ENCODE measurements around the gene HHAT. TPM values are rescaled to one million over a fixed set of nuclear protein-coding genes. Genes with fewer than 3 reads are reported as not detected.
A peak's percentile ranks its signal among the peaks of the same experiment; 100 is the strongest.

The HHAT gene
- total RNA-seq, 1 experiment from 2014 or later, result 4.6 TPM

GRCh38 chr1:210617293-210617692 lies 288.6 kb downstream of the HHAT start:
- Mint-ChIP-seq H3K9me3 (ENCODE audit: unreplicated experiment) (no peaks in the 10 kb centered on the region), H3K36me3 (ENCODE audit: insufficient read depth, unreplicated experiment) (no peaks in the 10 kb centered on the region)
- BruUV-seq (replicated peaks), result no TSS peak

GRCh38 chr1:210618369-210618768 lies 289.7 kb downstream of the HHAT start:
- BruUV-seq (replicated peaks), result no TSS peak
- no peaks in the 10 kb centered on the region for H3K27me3 Mint-ChIP-seq (ENCODE audit: insufficient read depth, unreplicated experiment)
- H3K36me3 Mint-ChIP-seq (ENCODE audit: insufficient read depth, unreplicated experiment), result no peaks in the 10 kb centered on the region
- CTCF ChIA-PET, result interaction anchor here (1.3 to 1.4 kb wide), 2 partner anchors 19 to 34 kb away, joined by 3 to 7 read pairs; no protein-coding TSS in a partner anchor
- peaks cover 7% of the 10 kb centered on the region for H3K4me1 Mint-ChIP-seq (ENCODE audit: insufficient read depth, unreplicated experiment)
- no peaks in the 10 kb centered on the region for H3K9me3 Mint-ChIP-seq (ENCODE audit: unreplicated experiment)
- TF ChIP-seq CTCF (IDR thresholded peaks at IDR 0.05; ENCODE audit: unreplicated experiment), result no peak
- POLR2A ChIA-PET, result no interaction called here
- H3K4me3 Mint-ChIP-seq (ENCODE audit: unreplicated experiment), result no peak overlapping the region
- intact Hi-C loops (cut with micrococcal nuclease), result no loop called here
- no peak for DNase-seq (ENCODE audit: unreplicated experiment)
- H3K27ac Mint-ChIP-seq (ENCODE audit: low read depth, unreplicated experiment), result no peak overlapping the region

More at GRCh38 chr1:210617293-210617692, 288.6 kb downstream of the HHAT start:
- TF ChIP-seq CTCF (IDR thresholded peaks at IDR 0.05; ENCODE audit: unreplicated experiment), result no peak
- intact Hi-C loops (cut with micrococcal nuclease), result no loop called here
- Mint-ChIP-seq H3K27me3 (ENCODE audit: insufficient read depth, unreplicated experiment) (no peaks in the 10 kb centered on the region), H3K27ac (ENCODE audit: low read depth, unreplicated experiment) (no peak overlapping the region), H3K4me3 (ENCODE audit: unreplicated experiment) (no peak overlapping the region), H3K4me1 (ENCODE audit: insufficient read depth, unreplicated experiment) (peaks cover 7% of the 10 kb centered on the region)
- DNase-seq (ENCODE audit: unreplicated experiment), result peak; percentile 20
- POLR2A ChIA-PET, result no interaction called here
- CTCF ChIA-PET, result interaction anchor here (0.6 to 1.4 kb wide), 6 partner anchors 12 to 871 kb away, joined by 3 to 7 read pairs (median 3); no protein-coding TSS in a partner anchor

GRCh38 chr1:210620867-210621488 lies 292.3 kb downstream of the HHAT start:
- POLR2A ChIA-PET, result no interaction called here
- H3K9me3 Mint-ChIP-seq (ENCODE audit: unreplicated experiment), result no peaks in the 10 kb centered on the region
- no peak for TF ChIP-seq CTCF (IDR thresholded peaks at IDR 0.05; ENCODE audit: unreplicated experiment)
- no TSS peak for BruUV-seq (replicated peaks)
- no peaks in the 10 kb centered on the region for H3K27me3 Mint-ChIP-seq (ENCODE audit: insufficient read depth, unreplicated experiment)
- H3K36me3 Mint-ChIP-seq (ENCODE audit: insufficient read depth, unreplicated experiment), result no peaks in the 10 kb centered on the region
- no peak overlapping the region for H3K4me3 Mint-ChIP-seq (ENCODE audit: unreplicated experiment)
- H3K4me1 Mint-ChIP-seq (ENCODE audit: insufficient read depth, unreplicated experiment), result peaks cover 7% of the 10 kb centered on the region
- no peak for DNase-seq (ENCODE audit: unreplicated experiment)
- H3K27ac Mint-ChIP-seq (ENCODE audit: low read depth, unreplicated experiment), result no peak overlapping the region
- intact Hi-C loops (cut with micrococcal nuclease), result no loop called here
- CTCF ChIA-PET, result interaction anchor here (0.6 kb wide), 5 partner anchors 14 to 1197 kb away, joined by 3 to 4 read pairs (median 4); no protein-coding TSS in a partner anchor

- Mint-ChIP-seq H3K4me3 (ENCODE audit: unreplicated experiment) (no peak overlapping the region), H3K36me3 (ENCODE audit: insufficient read depth, unreplicated experiment) (no peaks in the 10 kb centered on the region), H3K4me1 (ENCODE audit: insufficient read depth, unreplicated experiment) (peaks cover 7% of the 10 kb centered on the region), H3K27me3 (ENCODE audit: insufficient read depth, unreplicated experiment) (no peaks in the 10 kb centered on the region), H3K9me3 (ENCODE audit: unreplicated experiment) (no peaks in the 10 kb centered on the region), H3K27ac (ENCODE audit: low read depth, unreplicated experiment) (no peak overlapping the region)
- no peak for DNase-seq (ENCODE audit: unreplicated experiment)
- intact Hi-C loops (cut with micrococcal nuclease), result no loop called here
- POLR2A ChIA-PET, result no interaction called here
- TF ChIP-seq CTCF (IDR thresholded peaks at IDR 0.05; ENCODE audit: unreplicated experiment), result no peak
- CTCF ChIA-PET, result interaction anchor here (0.6 kb wide), 1 partner anchor 513 kb away, joined by 4 read pairs; no protein-coding TSS in a partner anchor
- BruUV-seq (replicated peaks), result no TSS peak
Measured at GRCh38 chr1:210621712-210622111, 293.0 kb downstream of the HHAT start.
